IMR-90 (cell line): ENCODE data around the gene PIAS4. TPM values are rescaled to one million over a fixed set of nuclear protein-coding genes. Genes with fewer than 3 reads are reported as not detected.
A peak's percentile ranks its signal among the peaks of the same experiment; 100 is the strongest.

Source experiments
- ATAC-seq: fragments of 200-7000 bp; cut with Tn5 transposase; 2 replicates; pipeline ENCODE4 v1.9.1; 2020; ENCODE audit warnings: low read depth, mild to moderate bottlenecking, moderate library complexity
- BruUV-seq: library from RNA; stranded (reverse); fragments of 400-500 nt; replicated peaks from 2 replicates; lab custom pipeline; 2021; lab: Mats Ljungman, UMichigan
- CTCF ChIA-PET: fragments of 300-600 bp; formaldehyde crosslinking; extraction: SDS; loops from one replicate; lab custom pipeline; 2021; ENCODE audit warnings: antibody characterized with exemption; lab: Yijun Ruan, JAX
- POLR2A ChIA-PET: fragments of 300-600 bp; sonication (Branson Sonifier 250); formaldehyde crosslinking; loops from one replicate; lab custom pipeline; 2022; ENCODE audit warnings: antibody characterized with exemption; ENCODE audit not compliant: unreplicated experiment; lab: Charles Lee
- DNase-seq: peaks from one replicate; pipeline ENCODE4 v3.0.0; 2013
- H2AFZ ChIP-seq: replicated peaks from 2 replicates; pipeline ENCODE3; 2013; ENCODE audit warnings: low read length, mild to moderate bottlenecking; ENCODE audit not compliant: poor library complexity
- H2AK5ac ChIP-seq: 2 replicates; pipeline ENCODE4 v1.6.1; 2013; ENCODE audit warnings: low read depth, low read length, inconsistent platforms
- H2AK9ac ChIP-seq: replicated peaks from 2 replicates; pipeline ENCODE3; 2013; ENCODE audit warnings: mild to moderate bottlenecking, low read depth, low read length, moderate library complexity; ENCODE audit not compliant: poor library complexity
- H2BK120ac ChIP-seq: 2 replicates; pipeline ENCODE4 v1.6.1; 2013; ENCODE audit warnings: low read depth, low read length, inconsistent platforms
- H2BK15ac ChIP-seq: 3 replicates; pipeline ENCODE4 v1.6.1; 2013; ENCODE audit warnings: low read depth, low read length, inconsistent platforms
- H2BK20ac ChIP-seq: 2 replicates; pipeline ENCODE4 v1.6.1; 2013; ENCODE audit warnings: low read depth, mild to moderate bottlenecking, inconsistent platforms, low read length, moderate library complexity
- H2BK5ac ChIP-seq: 2 replicates; pipeline ENCODE4 v1.6.1; 2013; ENCODE audit warnings: mild to moderate bottlenecking, low read depth, low read length, inconsistent platforms; ENCODE audit not compliant: poor library complexity, severe bottlenecking
- H3K14ac ChIP-seq: replicated peaks from 2 replicates; pipeline ENCODE4 v1.6.1; 2013; ENCODE audit warnings: low read depth, low read length, inconsistent platforms
- H3K18ac ChIP-seq: 2 replicates; pipeline ENCODE4 v1.6.1; 2013; ENCODE audit warnings: low read depth, low read length, control low read depth
- H3K23ac ChIP-seq: 2 replicates; pipeline ENCODE4 v1.6.1; 2013; ENCODE audit warnings: low read depth, low read length, inconsistent platforms
- H3K27ac ChIP-seq: 2 replicates; pipeline ENCODE4 v1.5.1; 2013; ENCODE audit warnings: mild to moderate bottlenecking, control low read depth, low read length; ENCODE audit not compliant: insufficient read depth
- H3K27me3 ChIP-seq: 2 replicates; pipeline ENCODE4 v1.6.1; 2013; ENCODE audit warnings: low read length; ENCODE audit not compliant: control insufficient read depth, insufficient read depth
- H3K36me3 ChIP-seq: 2 replicates; pipeline ENCODE4 v1.6.1; 2013; ENCODE audit warnings: low read length, mixed read lengths; ENCODE audit not compliant: control insufficient read depth, insufficient read depth
- H3K4ac ChIP-seq: 2 replicates; pipeline ENCODE4 v1.6.1; 2013; ENCODE audit warnings: low read depth, low read length, inconsistent platforms
- H3K4me1 ChIP-seq: 2 replicates; pipeline ENCODE4 v1.6.1; 2013; ENCODE audit warnings: low read length, mixed read lengths; ENCODE audit not compliant: control insufficient read depth, insufficient read depth
- H3K4me2 ChIP-seq: 2 replicates; pipeline ENCODE4 v1.6.1; 2013; ENCODE audit warnings: low read depth, mild to moderate bottlenecking, control low read depth, low read length, moderate library complexity
- H3K4me3 ChIP-seq: 2 replicates; pipeline ENCODE4 v1.5.1; 2013; ENCODE audit warnings: low read depth, mild to moderate bottlenecking, control low read depth, low read length, moderate library complexity; ENCODE audit not compliant: insufficient read depth
- H3K56ac ChIP-seq: 2 replicates; pipeline ENCODE4 v1.6.1; 2013; ENCODE audit warnings: low read length, inconsistent platforms; ENCODE audit not compliant: insufficient read depth; ENCODE audit errors: extremely low read depth
- H3K79me1 ChIP-seq, 2 experiments: 2 replicates each; pipeline ENCODE4 v1.6.1; 2013; ENCODE audit warnings: low read length in 2 of 2, inconsistent platforms in 1 of 2, low read depth in 1 of 2
- H3K9ac ChIP-seq: 2 replicates; pipeline ENCODE4 v1.6.1; 2013; ENCODE audit warnings: low read depth, low read length, control low read depth
- H3K9me1 ChIP-seq: 2 replicates; pipeline ENCODE4 v1.6.1; 2013; ENCODE audit warnings: low read length, inconsistent platforms; ENCODE audit not compliant: insufficient read depth
- H3K9me3 ChIP-seq: 2 replicates; pipeline ENCODE4 v1.6.1; 2013; ENCODE audit warnings: low read length; ENCODE audit not compliant: control insufficient read depth, insufficient read depth
- H4K20me1 ChIP-seq: 2 replicates; pipeline ENCODE4 v1.6.1; 2013; ENCODE audit warnings: low read length, inconsistent platforms; ENCODE audit not compliant: insufficient read depth
- H4K5ac ChIP-seq: 2 replicates; pipeline ENCODE4 v1.6.1; 2013; ENCODE audit warnings: mild to moderate bottlenecking, low read depth, low read length, control low read depth
- H4K8ac ChIP-seq, 2 experiments: 2 replicates each; pipeline ENCODE4 v1.6.1; 2013; ENCODE audit warnings: low read depth in 2 of 2, low read length in 2 of 2, control low read depth in 1 of 2, inconsistent platforms in 1 of 2
- H4K91ac ChIP-seq: 2 replicates; pipeline ENCODE4 v1.6.1; 2013; ENCODE audit warnings: low read depth, low read length, inconsistent platforms; ENCODE audit not compliant: insufficient read depth
- BHLHE40 ChIP-seq: fragments of 150-350 bp; IDR thresholded peaks from 2 replicates; pipeline ENCODE4 v1.6.1; 2016; ENCODE audit warnings: mild to moderate bottlenecking, low read depth, low read length
- CEBPB ChIP-seq: IDR thresholded peaks from 2 replicates; pipeline ENCODE4 v1.6.1; 2012; ENCODE audit warnings: low read depth, low read length, improper control_type of control experiment
- CHD1 ChIP-seq: IDR thresholded peaks from 2 replicates; pipeline ENCODE4 v1.6.1; 2012; ENCODE audit warnings: low read depth, low read length, improper control_type of control experiment
- CTCF ChIP-seq: conservative IDR thresholded peaks from 2 replicates; pipeline ENCODE4 v1.5.1; 2012; ENCODE audit warnings: mild to moderate bottlenecking, low read depth, low read length, improper control_type of control experiment
- ELK1 ChIP-seq: fragments of 150-350 bp; IDR thresholded peaks from 2 replicates; pipeline ENCODE4 v1.6.1; 2016; ENCODE audit warnings: low read depth, mild to moderate bottlenecking, low read length, moderate library complexity, borderline replicate concordance
- FOS ChIP-seq: fragments of 150-350 bp; IDR thresholded peaks from 2 replicates; pipeline ENCODE4 v1.6.1; 2016; ENCODE audit warnings: low read depth, low read length
- MAZ ChIP-seq: IDR thresholded peaks from 2 replicates; pipeline ENCODE4 v1.6.1; 2012; ENCODE audit warnings: low read depth, mild to moderate bottlenecking, low read length, improper control_type of control experiment, moderate library complexity, borderline replicate concordance
- MXI1 ChIP-seq: IDR thresholded peaks from 2 replicates; pipeline ENCODE4 v1.6.1; 2012; ENCODE audit warnings: low read depth, mild to moderate bottlenecking, low read length, moderate library complexity, borderline replicate concordance
- NFE2L2 ChIP-seq: fragments of 150-350 bp; IDR thresholded peaks from 2 replicates; pipeline ENCODE4 v1.6.1; 2016; ENCODE audit warnings: low read depth, mild to moderate bottlenecking, low read length
- POLR2A ChIP-seq: IDR thresholded peaks from 2 replicates; pipeline ENCODE4 v1.6.1; 2012; ENCODE audit warnings: mild to moderate bottlenecking, low read depth, low read length
- RAD21 ChIP-seq: IDR thresholded peaks from 2 replicates; pipeline ENCODE4 v1.6.1; 2012; ENCODE audit warnings: low read length, improper control_type of control experiment
- RCOR1 ChIP-seq: IDR thresholded peaks from 2 replicates; pipeline ENCODE4 v1.6.1; 2012; ENCODE audit warnings: mild to moderate bottlenecking, low read length, improper control_type of control experiment; ENCODE audit not compliant: insufficient replicate concordance
- RFX5 ChIP-seq: IDR thresholded peaks from 2 replicates; pipeline ENCODE4 v1.8.0; 2012; ENCODE audit warnings: low read depth, mild to moderate bottlenecking, low read length, moderate library complexity
- SMC3 ChIP-seq: fragments of 150-350 bp; IDR thresholded peaks from 2 replicates; pipeline ENCODE4 v1.6.1; 2016; ENCODE audit warnings: low read depth, mild to moderate bottlenecking, antibody characterized with exemption, low read length, moderate library complexity
- USF2 ChIP-seq: fragments of 150-350 bp; IDR thresholded peaks from 2 replicates; pipeline ENCODE4 v1.6.1; 2017; ENCODE audit warnings: mild to moderate bottlenecking, antibody characterized with exemption, low read length, low read depth
- WGBS, 2 experiments: methylation state at CpG; one replicate each; pipeline versions ENCODE4 v1.1.5 to v1.1.7; 2013; ENCODE audit warnings: missing lambda C conversion rate in 2 of 2; ENCODE audit not compliant: insufficient read length in 1 of 2; ENCODE audit errors: extremely low coverage in 2 of 2; 5-methylcytosine and 5-hydroxymethylcytosine counted together
- dilution Hi-C: fragments of 300-500 bp; cut with HindIII; formaldehyde crosslinking; loops from one replicate; pipeline ENCODE4 v1.14.3; 2018; ENCODE audit warnings: low sequenced_read_pairs; ENCODE audit not compliant: unreplicated experiment
- in situ Hi-C: fragments of 300-500 bp; cut with MboI; formaldehyde crosslinking; loops from 3 replicates; pipeline ENCODE4 v1.14.3; 2019; ENCODE audit warnings: low sequenced_read_pairs, inconsistent platforms, mixed read lengths
- intact Hi-C: fragments of 100-400 bp; cut with micrococcal nuclease; formaldehyde crosslinking; loops from 2 replicates; pipeline ENCODE4 v1.10.0; 2022
- polyA plus RNA-seq, 3 experiments: library from polyadenylated mRNA; depleted of rRNA; stranded (reverse); fragments of >200 nt; gene quantifications; 2 replicates each; pipeline ENCODE4 v1.2.3, GENCODE V29; 2012; ENCODE audit warnings: low replicate concordance in 1 of 3
- total RNA-seq: library from RNA; depleted of rRNA; stranded (reverse); fragments of >200 nt; gene quantifications from 2 replicates; pipeline ENCODE4 v1.2.3, GENCODE V29; 2012

PIAS4 gene
- total and polyA plus RNA-seq, 2 of the 4 experiments (the other 2 are of a cell fraction), result 12.1 to 13.6 TPM

- H3K79me1 ChIP-seq, result peaks cover 3 to 46% of the 10 kb centered on the region in 2 experiments; a peak in 3 of 4 replicates
- H2BK15ac ChIP-seq, result no peak overlapping the region
- H3K23ac ChIP-seq, result no peak overlapping the region
- no peak overlapping the region for H4K5ac ChIP-seq
- dilution Hi-C loops (no loop called here), in situ Hi-C loops (no loop called here), intact Hi-C loops (no loop called here)
- H4K20me1 ChIP-seq, result peaks cover 96% of the 10 kb centered on the region
- BruUV-seq, result no TSS peak
- no peak overlapping the region for H2BK20ac ChIP-seq
- H3K14ac ChIP-seq, result no peak overlapping the region
- H2AK9ac ChIP-seq, result peak overlapping the region; percentile 86
- no peaks in the 10 kb centered on the region for H3K9me1 ChIP-seq
- no peaks in the 10 kb centered on the region for H3K9me3 ChIP-seq
- no peak overlapping the region for H4K91ac ChIP-seq
- no peak overlapping the region for H3K18ac ChIP-seq
- no peak overlapping the region for H2BK120ac ChIP-seq
- ATAC-seq (no peak), DNase-seq (no peak)
- ChIA-PET CTCF (no interaction called here), POLR2A (interaction anchor here (0.6 kb wide), 1 partner anchor 12 kb away, joined by 3 read pairs; no protein-coding TSS in a partner anchor)
- no peak overlapping the region for H3K4ac ChIP-seq
- H2BK5ac ChIP-seq, result peak overlapping the region; percentile 90
- H3K9ac ChIP-seq, result no peak overlapping the region
- H2AK5ac ChIP-seq, result peak overlapping the region; percentile 4
- peaks cover 45% of the 10 kb centered on the region for H3K4me1 ChIP-seq
- H4K8ac ChIP-seq, result no peak overlapping the region; a peak in 1 of 4 replicates
- 66% methylated on average over 20 of the region's 42 CpGs; no CpG with 5 or more reads in 1 of the 2 experiments for WGBS, 2 experiments
- peak overlapping the region; percentile 92 for H3K27ac ChIP-seq
- H3K36me3 ChIP-seq, result peaks cover 26% of the 10 kb centered on the region
- no peak overlapping the region for H3K4me2 ChIP-seq
- H3K27me3 ChIP-seq, result no peaks in the 10 kb centered on the region
- no peak overlapping the region for H3K56ac ChIP-seq
- H2AFZ ChIP-seq, result no peak overlapping the region
- no peak overlapping the region for H3K4me3 ChIP-seq
- TF ChIP-seq MAZ, result no peak
- no peak for TF ChIP-seq RCOR1
- TF ChIP-seq NFE2L2, result no peak
- TF ChIP-seq SMC3, result no peak
- no peak for TF ChIP-seq CEBPB
- TF ChIP-seq ELK1, result no peak
- TF ChIP-seq RAD21, result no peak
- no peak for TF ChIP-seq FOS
- no peak for TF ChIP-seq MXI1
- TF ChIP-seq USF2, result no peak
- TF ChIP-seq RFX5, result no peak
- TF ChIP-seq CHD1, result no peak
- no peak for TF ChIP-seq BHLHE40
- no peak for TF ChIP-seq POLR2A
- TF ChIP-seq CTCF, result no peak
Observed at GRCh38 chr19:4059891-4060620, 52.5 kb downstream of the PIAS4 start.
